Measurements from ENCODE around the gene RNU1-4.
"Not testable (repeated sequence)": the region's sequence is repeated elsewhere in the genome, so short reads cannot be mapped to it uniquely, and the experiment has no call there.

Gene RNU1-4

DNA sequence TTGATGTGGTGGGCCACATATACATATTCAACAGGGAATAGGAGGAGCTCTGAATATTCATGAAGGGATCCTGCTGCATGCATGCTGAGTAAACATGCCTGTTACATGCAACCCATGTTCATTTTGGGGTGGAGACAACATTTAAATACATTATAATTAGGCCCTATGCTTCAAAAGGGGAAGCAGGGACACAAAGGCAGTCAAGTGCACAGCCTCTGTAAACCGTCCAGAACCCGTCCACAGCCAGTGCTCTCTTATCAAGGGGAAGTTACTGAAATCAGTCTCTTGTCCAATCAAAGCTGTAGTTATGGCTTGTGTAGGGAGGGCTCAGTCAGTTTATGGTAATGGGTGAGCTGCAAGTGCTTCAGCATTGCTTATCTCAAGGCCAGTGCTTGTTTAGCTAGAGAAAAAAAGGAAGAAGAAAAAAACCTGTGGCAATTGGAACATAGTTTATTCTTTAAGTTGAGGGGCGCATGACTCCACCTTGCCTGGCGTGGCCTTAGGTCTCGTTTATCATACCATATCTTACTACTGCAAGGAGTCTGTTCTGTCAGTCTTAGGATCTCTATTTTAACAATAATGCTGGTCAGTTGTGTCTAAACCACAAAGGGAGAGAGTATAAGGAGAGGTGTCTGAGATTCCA lies 7.9 kb upstream of the RNU1-4 start:
- DNase-seq = not testable (repeated sequence)

DNA sequence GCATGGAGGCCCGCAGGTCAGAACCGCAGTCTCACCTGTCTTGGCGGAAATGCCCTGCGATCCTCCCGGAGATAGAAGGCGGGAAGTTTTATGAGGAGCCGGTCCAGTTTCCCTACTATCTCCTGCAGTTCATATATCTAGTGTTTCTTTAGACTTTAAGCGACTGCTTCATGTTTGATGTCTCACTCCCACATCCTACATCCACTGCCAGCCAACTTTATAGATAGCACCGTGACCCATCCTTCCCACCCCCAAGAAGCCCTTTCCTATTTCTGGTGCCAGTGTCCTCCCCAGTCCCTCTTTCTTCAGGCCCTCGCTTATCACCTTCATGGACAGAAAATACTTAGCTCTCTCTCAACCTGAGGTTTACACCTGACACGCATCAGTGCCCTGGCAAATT lies 914 bp downstream of the RNU1-4 start:
- DNase-seq = not testable (repeated sequence)

DNA sequence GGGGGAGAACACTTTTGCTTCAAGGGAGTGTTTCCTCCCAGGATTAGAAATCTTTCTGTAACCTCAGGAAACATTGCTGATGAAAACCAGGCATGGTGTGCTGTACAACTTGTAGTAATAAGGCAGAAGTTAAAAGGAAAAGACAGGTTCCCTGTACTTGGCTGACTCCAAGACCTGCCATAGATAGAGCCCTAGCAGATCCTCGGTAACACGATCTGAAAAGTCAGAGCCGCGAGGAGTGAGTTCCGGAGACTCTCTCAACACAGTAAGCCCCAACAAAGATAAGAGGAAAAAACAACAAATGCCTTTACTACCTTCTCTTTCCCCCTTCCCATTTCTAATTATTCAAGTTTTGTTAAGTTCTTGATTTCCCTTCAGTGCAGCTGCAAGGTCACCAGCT lies 7.3 kb downstream of the RNU1-4 start:
- DNase-seq = not testable (repeated sequence)

DNA sequence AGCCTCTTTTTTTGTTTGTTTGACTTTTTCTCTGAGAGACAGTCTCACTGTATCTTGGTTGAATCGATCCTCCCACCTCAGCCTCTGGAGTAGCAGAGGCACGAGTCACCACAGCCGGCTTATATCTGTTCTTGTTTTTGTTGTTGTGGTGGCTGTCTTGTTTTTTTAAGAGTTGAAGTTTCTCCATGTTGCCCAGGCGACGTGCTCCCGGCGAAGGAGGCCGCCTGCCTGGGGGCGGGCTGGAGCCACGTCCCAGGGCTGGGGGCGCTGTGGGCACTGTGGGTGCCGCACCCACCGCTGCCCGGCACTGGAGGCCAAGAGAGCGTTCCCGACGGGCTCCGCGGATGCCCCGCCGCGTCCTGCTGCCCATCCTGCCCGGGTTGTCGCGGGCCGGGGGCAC lies 8.4 kb downstream of the RNU1-4 start:
- DNase-seq = not testable (repeated sequence)

DNA sequence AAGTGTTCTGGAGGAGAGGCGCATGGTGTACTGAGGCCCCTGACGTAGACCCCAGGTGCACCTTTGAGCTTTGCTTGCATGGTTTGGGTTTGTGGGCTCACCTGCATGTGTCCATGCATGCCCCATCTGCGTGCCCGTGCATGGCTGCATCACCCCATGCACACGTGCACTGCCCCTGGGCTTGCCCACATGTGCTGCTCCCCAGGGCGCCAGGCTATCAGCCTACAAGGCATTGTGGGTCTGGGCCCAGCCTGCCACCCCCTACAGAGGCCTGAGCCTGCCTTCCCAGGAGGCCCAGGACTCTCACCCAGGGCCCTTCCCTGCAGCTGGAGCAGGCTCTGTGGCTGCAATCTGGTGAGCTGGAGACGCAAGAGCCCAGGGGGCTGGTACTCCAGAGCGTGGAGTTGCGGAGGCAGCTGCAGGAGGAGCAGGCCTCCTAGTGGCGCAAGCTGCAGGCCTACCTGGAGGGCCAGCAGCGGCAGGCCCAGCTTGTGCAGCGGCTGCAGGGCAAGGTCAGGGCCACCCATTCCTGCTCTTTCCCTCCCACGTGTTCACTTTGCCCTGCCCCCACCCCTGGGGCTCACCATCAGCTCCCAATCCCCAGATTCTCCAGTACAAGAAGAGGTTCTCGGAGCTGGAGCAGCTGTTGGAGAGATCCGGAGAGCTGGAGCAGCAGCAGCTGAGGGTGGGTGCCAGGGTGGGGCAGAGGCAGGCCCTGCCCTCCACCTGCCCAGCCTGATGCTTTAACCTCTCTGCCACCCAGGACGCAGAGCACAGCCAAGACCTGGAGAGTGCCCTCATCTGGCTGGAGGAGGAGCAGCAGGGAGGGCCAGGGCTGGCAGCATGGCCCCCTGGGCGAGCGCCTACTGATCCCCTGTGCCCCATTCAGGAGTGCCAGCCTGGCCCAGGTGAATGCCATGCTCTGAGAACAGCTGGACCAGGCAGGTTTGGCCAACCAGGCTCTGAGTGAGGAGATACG lies 9.9 kb downstream of the RNU1-4 start:
- not testable (repeated sequence) for DNase-seq

DNA sequence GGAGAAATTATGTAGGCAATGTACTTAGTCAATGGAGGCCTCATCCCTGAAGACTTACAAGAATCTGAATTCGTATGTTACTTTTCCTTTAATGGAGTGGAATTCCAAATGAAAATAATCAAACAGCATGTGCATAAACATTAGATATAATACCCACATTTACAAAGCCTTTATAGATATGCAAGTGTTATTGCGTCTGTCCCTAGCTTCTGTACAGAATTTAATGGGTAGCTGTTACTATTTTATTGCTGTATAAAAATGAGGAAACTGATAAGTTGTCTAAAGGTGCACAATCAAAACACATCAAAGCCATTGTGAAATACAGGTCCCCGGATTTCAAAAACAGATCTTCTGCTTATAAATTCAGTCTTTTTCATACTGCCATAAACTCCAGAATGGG lies 12.5 kb downstream of the RNU1-4 start:
- not testable (repeated sequence) for DNase-seq

DNA sequence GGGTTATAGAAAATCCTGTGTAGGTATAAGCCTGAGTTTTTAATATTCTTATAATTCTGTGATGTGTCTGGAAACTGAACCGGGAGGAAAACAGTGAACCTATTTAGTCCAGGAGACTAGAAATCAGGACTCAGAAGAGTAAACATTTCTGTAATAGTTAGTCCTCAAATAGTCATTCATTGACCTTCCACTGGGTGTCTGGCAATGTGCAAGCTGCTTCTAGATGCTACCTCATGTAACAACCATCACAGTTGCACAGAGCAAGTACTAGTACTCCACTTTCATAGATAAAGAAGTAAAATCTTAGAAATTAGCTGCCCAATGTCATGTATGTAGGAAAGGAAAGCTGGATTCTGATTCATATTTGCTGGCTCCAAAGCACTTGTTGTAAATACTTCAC lies 15.1 kb downstream of the RNU1-4 start:
- not testable (repeated sequence) for DNase-seq

DNA sequence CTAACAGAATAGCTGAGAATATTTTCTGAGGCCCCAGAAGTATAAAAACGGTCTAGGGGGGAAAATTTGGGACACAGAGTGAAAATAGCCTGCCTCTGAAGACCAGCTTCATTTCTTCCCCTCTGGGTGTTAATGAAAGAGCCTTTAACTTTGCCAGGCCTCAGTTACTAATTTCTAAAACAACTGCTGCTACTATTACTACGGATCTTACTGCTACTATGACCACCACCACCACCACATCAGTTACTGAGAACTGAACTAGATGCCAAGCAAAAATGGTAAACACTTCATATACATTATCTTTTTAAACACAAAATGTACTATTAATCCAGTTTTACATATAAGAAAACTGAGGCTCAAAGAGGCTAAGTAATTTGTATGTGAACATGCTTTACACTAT lies 15.6 kb downstream of the RNU1-4 start:
- DNase-seq = not testable (repeated sequence)

DNA sequence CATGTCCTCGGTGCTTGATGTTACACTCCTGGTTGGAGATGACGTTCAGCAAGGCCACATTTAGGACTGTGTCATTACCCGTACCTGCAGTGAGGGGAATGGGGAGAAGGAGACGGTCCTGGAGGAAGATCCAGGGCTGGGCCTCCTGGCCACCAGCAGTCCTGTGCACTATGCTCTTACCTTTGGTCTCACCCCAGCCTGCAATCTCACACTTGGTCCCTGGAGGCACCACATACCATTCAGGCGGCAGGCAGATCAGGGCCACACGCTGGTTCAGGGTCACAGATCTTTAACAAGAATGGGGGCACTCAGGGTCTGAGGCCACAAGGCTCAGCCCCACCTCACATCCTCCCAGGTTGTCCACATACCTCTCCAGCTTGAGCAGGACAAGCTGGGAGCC lies 17.3 kb downstream of the RNU1-4 start:
- DNase-seq = not testable (repeated sequence)

DNA sequence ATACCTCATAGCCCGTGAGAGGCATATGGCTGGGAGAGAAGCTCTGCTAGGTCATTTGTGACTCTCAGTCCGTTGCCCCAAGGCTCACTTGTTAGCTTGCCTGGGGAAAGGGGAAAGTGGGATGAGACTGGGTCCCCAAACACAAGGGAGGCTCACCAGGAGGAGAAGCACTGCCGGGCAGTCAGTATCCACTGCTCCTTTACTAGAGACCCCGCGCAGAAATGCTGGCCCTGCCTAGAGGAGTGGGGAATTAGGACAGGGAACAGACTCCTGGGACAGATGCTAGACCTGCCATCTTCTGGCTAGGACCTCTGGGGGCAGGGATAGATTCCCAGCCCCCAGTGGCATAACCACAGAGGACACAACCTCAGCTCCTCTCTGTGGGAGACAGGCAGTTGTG lies 17.7 kb downstream of the RNU1-4 start:
- not testable (repeated sequence) for DNase-seq

DNA sequence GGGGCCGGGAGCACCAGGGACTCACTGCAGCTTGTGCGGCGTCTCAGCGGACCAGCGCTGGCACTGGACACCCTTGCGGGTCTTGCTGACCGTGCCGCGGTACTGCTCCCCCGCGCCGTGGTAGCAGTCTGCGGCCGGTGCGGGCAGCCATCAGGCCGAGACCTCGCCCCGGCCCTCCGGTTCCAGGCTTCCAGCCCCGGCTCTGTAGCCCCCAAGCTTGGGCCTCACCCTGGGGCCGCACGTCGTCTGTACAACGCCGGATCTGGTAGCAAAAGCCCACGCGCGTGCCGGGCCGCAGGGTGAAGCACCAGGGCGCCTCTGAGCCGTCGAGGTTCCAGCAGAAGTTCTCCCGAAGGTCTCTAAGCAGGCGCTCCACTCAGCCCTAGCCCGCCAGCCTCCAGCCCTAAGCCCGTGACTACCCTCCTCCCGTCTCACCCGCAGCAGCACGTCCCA lies 18.8 kb downstream of the RNU1-4 start:
- DNase-seq = not testable (repeated sequence)

DNA sequence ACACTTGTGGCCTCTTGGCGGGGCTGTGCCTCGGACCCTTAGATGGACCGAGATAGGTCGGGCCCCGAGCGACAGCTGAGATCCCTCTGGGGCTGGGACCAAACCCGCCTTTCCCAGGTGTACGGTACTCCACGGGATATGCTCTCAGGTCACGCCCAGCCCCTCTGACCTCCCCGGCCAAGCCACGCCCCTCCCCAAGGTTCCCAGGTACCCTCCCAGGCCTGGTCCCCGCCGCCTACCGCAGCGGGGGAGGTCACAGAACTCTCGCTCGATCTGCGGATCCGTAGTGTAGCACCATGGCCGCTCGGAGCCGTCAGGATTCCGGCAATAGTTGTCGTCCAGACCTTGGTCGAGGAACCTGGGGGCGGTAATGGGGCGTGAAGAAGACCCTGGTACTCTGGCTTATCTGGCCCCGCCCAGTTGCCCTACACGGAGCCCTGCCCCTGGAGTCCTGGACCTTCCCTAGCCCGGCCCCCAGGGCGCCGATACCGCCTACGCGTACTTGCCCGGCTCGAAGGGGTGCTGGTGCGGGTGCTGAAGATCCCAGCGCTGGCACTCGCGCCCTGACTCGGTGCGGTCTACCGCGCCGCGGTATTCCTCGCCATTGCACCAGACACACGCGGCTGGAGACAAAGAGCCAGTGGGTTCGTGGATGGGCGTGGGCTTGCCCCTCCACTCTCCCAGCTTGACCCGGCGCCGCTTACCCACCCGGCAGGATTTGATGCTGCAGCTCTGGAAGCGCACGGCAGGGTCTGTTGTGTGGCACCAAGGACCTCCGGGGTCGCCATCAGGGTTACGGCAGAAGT lies 19.5 kb downstream of the RNU1-4 start:
- DNase-seq = not testable (repeated sequence)

DNA sequence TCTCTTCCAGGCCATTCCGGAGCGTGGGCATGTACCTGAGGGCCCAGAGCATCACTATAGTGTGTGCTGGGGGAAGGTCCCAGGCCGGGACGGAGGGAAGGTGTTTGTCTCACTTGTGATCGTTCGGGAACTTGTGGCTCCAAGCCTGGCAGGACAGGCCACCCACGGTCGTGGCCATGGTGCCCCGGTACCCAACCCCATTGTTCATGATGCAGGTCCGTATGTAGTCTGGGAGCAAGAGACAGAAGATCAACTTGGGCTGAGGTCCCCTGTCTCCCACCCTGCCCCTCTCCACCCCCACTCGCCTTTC lies 20.1 kb downstream of the RNU1-4 start:
- not testable (repeated sequence) for DNase-seq

DNA sequence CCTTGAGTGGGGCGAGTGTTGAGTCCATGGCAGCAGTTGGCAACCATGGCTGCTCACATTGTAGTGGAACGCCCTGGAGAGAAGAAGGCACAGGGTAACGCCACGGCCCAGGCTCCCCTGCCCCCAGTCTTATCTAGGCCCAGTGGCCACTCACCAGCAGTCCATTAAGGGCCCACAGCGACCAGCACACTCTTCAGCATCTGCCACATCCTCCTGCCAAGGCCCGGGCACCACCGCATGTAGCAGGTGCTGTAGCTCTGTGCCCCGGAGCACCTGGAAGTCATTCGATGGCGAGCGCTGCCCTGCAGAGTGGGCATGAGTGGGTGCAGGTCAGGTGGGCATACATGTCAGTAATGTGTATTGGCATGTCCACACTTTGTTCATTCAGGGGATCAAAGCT lies 20.5 kb downstream of the RNU1-4 start:
- DNase-seq = not testable (repeated sequence)

DNA sequence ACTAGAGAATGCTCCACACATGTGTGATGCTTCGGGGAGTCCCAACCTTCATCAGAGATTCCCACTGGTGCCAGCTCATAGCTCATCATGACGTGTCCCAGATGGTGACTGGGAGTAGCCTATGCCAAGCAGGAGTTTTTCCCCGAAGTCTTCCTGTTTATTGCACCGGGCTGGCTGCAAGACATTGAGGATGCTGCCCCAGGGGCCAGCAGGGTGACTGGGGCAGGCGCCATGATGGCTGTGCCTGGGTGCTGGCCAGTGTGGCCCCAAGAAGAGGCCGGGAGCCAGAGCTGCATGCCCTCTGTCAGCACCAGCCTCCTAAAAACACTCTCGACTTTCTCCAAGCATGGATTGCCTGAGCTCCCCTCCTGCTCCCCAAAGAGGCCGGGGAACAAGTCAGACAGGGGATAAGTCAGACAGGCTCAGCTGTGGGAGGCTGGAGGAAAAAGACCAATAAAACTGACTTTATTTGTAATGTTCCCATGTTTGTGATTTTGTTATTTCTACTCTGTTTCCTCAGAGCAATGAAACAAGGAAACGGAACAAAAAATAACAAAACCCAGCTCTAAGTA lies 24.0 kb downstream of the RNU1-4 start:
- not testable (repeated sequence) for DNase-seq

DNA sequence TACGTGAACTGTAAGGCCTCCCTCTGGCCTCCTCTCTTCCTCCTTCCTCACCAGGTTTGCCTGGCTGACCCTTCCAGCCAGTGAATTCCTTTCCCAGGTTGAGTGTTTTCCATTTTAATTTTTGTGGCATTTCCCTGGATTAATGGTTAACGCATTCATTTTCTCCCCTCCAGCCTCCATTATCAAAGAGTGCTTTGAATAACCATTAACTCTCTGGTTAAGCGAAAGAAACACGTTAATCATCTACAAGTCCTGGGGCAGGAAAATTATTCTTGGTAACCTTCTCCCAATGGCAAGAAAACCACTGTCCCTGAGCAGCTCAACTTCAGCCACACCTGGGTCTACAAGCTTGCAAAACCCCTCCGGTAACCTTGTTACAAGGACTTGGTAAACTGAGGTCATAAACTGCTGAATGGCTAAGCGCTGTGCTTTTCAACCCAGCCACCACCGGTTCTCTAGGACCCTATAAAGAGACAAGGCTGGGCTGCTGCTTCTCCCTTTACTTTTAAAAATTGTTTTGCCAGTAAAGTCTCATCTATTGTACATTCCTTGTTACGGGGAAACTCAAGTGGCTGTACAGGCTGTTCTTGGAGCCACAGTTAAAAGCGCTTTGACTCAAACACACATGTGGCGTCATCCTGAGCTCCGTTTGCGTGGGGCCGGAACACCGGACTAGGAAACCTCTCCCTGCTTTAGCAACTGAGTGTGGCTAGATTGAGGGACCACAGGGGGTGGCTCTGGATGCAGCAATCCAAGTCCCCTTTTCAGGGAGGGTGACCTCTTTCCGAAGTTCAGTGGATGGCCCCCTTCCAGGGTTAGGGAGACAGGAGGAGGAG lies 24.7 kb downstream of the RNU1-4 start:
- not testable (repeated sequence) for DNase-seq

DNA sequence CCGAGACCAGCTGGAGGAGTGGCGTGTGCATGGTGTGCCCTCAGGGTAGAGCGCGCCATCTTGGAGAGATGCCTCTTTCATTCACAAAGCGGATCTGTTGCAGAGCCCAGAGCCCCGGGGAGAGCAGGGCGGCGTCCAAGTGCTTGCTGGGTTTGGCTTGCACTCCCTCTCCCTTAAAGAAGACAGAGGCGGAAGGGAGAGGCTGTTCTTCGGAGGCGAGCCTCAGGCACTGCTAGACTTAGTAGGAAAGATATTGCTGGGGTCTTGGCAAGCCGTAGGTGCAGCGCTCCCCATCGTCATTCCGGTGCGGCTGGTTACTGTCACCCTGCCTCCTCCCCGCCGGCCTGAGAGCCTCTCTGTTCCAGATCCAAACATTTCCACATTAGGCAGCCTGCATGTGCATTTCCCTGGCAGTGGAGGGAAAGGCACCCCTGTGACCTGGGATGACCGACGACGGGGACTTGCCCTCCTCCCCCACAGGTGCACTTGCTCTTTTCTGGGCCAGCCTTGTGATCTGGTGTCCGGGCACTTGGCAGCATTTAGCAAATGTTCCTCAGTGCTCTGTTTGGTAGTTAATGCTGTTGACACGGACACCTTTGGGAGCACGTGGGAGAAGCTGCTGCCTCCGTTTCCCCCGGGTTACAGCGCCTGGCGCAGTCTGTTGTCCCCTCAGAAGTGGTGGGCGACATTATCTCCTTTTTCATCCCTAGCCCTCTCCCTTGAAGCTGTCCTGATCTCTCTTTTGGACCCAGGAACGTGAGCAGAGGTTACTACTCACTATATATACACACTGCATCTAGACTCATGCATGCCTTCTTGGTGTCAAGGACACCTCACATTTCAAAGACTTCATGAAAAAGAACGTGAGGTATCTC lies 25.7 kb downstream of the RNU1-4 start:
- DNase-seq = not testable (repeated sequence)

DNA sequence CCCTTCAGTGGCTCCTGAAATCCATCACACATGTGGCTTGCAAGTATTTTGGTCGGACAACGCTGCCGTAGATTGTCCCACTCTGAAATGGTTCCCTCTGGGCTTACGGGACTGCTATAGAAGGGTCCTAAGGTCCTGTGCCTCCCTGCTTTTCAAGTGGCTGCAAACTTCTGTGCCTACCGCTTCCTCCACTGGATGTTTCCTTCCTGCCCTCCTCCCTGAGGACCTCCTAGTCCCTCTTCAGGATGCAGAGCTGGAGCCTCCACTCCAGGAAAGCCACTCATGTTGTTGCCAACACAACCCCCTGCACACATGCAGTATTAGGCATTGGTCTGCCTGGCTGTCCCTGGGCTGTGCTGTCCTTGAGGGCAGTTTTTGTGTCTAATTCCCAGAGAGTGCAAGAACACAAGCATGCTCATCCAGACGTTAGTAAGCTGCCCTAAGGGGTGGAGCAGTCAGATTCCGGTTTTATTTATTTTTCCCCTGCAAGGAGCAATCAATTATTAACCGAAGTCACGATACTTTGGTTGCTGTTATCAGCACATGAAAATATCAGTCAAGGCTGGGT lies 26.5 kb downstream of the RNU1-4 start:
- not testable (repeated sequence) for DNase-seq

DNA sequence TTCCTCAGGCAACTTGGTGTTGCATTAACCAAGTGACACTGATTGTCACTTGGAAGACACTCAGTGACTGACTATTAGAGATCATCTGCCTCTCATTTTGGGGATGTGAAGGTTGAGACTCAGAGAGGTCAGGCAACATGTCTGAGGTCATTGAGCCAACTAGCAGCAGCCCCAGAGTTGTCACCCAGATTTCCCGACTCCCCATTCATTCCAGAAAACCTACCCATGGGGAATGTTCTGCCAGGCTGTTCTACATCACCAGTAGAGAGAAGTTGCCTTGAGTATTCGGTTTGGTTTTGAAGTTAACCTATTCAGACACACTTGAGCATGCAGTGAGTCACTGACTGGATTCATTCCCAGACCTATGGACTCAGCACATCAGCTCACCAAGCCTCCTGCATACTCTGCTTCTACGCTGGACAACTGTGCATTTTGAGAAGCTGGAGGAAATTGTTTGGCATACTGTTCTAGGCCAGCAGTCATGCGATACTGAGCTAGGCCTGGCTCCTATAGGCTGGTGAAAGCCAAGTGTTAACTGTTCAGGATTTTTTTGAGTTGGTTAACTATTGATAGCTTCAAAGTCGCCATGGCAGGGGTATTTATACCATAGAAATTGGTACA lies 29.9 kb downstream of the RNU1-4 start:
- not testable (repeated sequence) for DNase-seq

DNA sequence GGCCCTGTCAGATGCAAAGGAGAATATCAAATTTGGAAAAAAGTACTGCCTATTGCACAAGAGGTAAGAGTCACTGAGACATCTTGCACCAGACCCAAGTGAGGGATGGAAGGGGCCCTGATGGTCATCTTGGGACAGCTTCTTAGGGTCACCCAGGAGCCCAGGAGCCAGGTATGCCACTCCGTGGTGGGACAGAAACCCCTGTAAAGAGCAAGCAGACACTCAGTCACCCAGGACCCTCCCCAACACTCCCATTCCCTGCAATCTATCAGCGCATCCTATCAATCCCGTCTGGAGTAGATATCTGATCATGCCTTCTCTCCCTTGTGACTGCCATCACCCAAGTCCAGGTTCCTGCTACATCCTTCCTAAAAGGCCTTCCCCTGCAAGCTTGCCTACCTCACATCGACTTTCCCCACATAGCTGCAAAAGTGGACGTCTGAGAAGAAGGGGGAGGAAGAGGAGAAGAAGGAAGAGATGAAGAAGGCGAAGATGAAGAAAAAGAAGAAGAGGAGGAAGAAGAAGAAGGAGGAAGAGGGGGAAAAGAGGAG lies 30.7 kb downstream of the RNU1-4 start:
- DNase-seq = not testable (repeated sequence)
